Smooth muscle cell (in vitro differentiated cells): ENCODE results near the gene TBL1XR1. TPM values are rescaled to one million over a fixed set of nuclear protein-coding genes. Genes with fewer than 3 reads are reported as not detected.

ENCODE experiments used
- DNase-seq: peaks from one replicate; lab custom pipeline; 2025; ENCODE audit not compliant: unreplicated experiment; lab: John Stamatoyannopoulos, UW
- H2AFZ ChIP-seq: fragments of 200-600 bp; sonication (generic); 2 replicates; pipeline ENCODE4 v1.6.0; 2016; ENCODE audit warnings: antibody characterized with exemption, low read depth, mild to moderate bottlenecking
- H3F3A ChIP-seq: fragments of 200-600 bp; sonication (generic); 2 replicates; pipeline ENCODE4 v1.6.0; 2017; ENCODE audit warnings: antibody characterized with exemption, low read depth
- H3K27ac ChIP-seq: fragments of 200-600 bp; sonication (generic); 2 replicates; pipeline ENCODE4 v1.5.1; 2016; ENCODE audit warnings: low read depth, mild to moderate bottlenecking
- H3K27me3 ChIP-seq: fragments of 200-600 bp; sonication (generic); 2 replicates; pipeline ENCODE4 v1.6.1; 2016; ENCODE audit warnings: low read depth, mild to moderate bottlenecking
- H3K36me3 ChIP-seq: fragments of 200-600 bp; sonication (generic); 2 replicates; pipeline ENCODE4 v1.5.1; 2016; ENCODE audit warnings: low read depth
- H3K4me1 ChIP-seq: fragments of 200-600 bp; sonication (generic); 2 replicates; pipeline ENCODE4 v1.5.1; 2016; ENCODE audit warnings: low read depth
- H3K4me2 ChIP-seq: fragments of 200-600 bp; sonication (generic); 2 replicates; pipeline ENCODE4 v1.6.0; 2016; ENCODE audit warnings: mild to moderate bottlenecking
- H3K4me3 ChIP-seq: fragments of 200-600 bp; sonication (generic); 2 replicates; pipeline ENCODE4 v1.5.1; 2016; ENCODE audit warnings: mild to moderate bottlenecking
- H3K79me2 ChIP-seq: fragments of 200-600 bp; sonication (generic); 2 replicates; pipeline ENCODE4 v1.6.0; 2016; ENCODE audit warnings: low read depth, mild to moderate bottlenecking
- H3K9ac ChIP-seq: fragments of 200-600 bp; sonication (generic); 2 replicates; pipeline ENCODE4 v1.6.0; 2016; ENCODE audit warnings: low read depth
- H3K9me3 ChIP-seq: fragments of 200-600 bp; sonication (generic); replicated peaks from 2 replicates; pipeline ENCODE4 v1.5.1; 2016; ENCODE audit warnings: low read depth
- H4K20me1 ChIP-seq: fragments of 200-600 bp; sonication (generic); 2 replicates; pipeline ENCODE4 v1.6.0; 2016; ENCODE audit warnings: low read depth
- CTCF ChIP-seq: fragments of 200-600 bp; sonication (generic); IDR thresholded peaks from 2 replicates; pipeline ENCODE4 v1.5.1; 2017; ENCODE audit warnings: borderline replicate concordance, mild to moderate bottlenecking, antibody characterized with exemption; ENCODE audit not compliant: insufficient read depth, poor library complexity, severe bottlenecking
- WGBS: methylation state at CpG from one replicate; pipeline ENCODE4 v1.1.7; 2016; ENCODE audit warnings: low lambda C conversion rate; 5-methylcytosine and 5-hydroxymethylcytosine counted together
- polyA plus RNA-seq: library from polyadenylated mRNA; unstranded; fragments of >200 nt; fragmentation: Nextera tagmentation; extraction: Ambion mirVana; gene quantifications from 2 replicates; pipeline ENCODE4 v1.2.1, GENCODE V29; 2016
- small RNA-seq: library from RNA; depleted of rRNA; stranded (forward); fragments of <200 nt; gene quantifications from one replicate; pipeline ENCODE3, GENCODE V24; 2014
- total RNA-seq: library from RNA; depleted of rRNA; stranded (reverse); fragments of >200 nt; gene quantifications from 2 replicates; pipeline ENCODE4 v1.2.3, GENCODE V29; 2014

The TBL1XR1 gene
- total and polyA plus RNA-seq, 2 experiments from 2014 or later = 19.9 to 115 TPM

DNA sequence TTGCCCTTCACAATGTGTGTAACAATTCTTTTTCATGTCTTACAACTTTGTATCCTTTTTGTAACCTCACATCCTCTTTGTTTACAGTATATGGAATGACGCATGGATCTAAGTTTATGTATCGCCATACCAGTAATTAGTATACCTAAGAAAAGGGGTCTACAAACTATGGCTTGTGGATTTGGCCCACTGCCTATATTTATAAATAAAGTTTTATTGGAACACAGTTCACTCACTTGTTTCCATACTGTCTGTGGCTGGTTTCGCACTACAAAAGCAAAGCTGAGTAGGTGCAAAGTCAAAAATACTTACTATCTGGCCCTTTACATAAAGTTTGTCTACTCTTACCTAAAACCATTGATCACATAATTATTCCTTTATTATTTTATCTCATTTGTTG is 226.5 kb downstream of the TBL1XR1 start:
- WGBS = 97% methylated on average over 3 of the region's 3 CpGs

DNA sequence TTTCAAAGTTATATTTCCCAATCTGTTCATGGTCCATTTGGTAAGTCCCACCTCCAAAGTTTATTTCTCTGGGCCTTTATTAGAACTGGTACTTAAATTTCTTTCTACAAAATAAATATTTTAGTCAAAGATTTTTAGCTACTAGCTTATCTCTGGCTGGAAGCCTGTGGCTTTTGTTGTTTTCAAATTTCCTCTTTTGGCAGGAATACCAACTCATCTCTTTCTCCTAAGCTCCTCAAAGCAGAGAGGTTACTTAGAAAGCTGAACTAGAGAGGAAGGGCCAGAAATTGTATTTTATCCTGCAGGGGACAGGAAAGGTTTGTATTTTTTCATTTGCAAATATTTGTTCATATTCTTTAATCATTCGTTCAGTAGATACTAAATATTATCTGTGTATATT is 227.8 kb downstream of the TBL1XR1 start:
- no peak overlapping the region for H2AFZ ChIP-seq
- no peaks in the 10 kb centered on the region for H3K27me3 ChIP-seq
- WGBS = 100% methylated on average over 1 of the region's 1 CpG
- no peaks in the 10 kb centered on the region for H4K20me1 ChIP-seq
- no peak overlapping the region for H3K4me3 ChIP-seq
- H3K36me3 ChIP-seq = no peaks in the 10 kb centered on the region
- no peak overlapping the region for H3K9ac ChIP-seq
- H3K4me1 ChIP-seq = no peaks in the 10 kb centered on the region
- TF ChIP-seq CTCF = no peak
- no peak for DNase-seq
- H3K9me3 ChIP-seq = no peaks in the 10 kb centered on the region
- peak overlapping the region; percentile 14 for H3K27ac ChIP-seq
- no peaks in the 10 kb centered on the region for H3F3A ChIP-seq
- no peak overlapping the region for H3K4me2 ChIP-seq
- no peaks in the 10 kb centered on the region for H3K79me2 ChIP-seq

More for the DNA sequence above, 226.5 kb downstream of the TBL1XR1 start:
- Histone ChIP-seq H3K9me3 (no peaks in the 10 kb centered on the region), H3K4me3 (no peak overlapping the region), H2AFZ (no peak overlapping the region), H3K4me2 (no peak overlapping the region), H3K27ac (no peak overlapping the region), H3K9ac (no peak overlapping the region), H3K79me2 (no peaks in the 10 kb centered on the region), H3F3A (no peaks in the 10 kb centered on the region), H3K27me3 (no peaks in the 10 kb centered on the region), H3K36me3 (no peaks in the 10 kb centered on the region), H3K4me1 (no peaks in the 10 kb centered on the region), H4K20me1 (no peaks in the 10 kb centered on the region)
- DNase-seq = no peak
- TF ChIP-seq CTCF = no peak

Small RNA genes lying within 50 kb of the gene (small RNA-seq; reads per million reads assigned to genes)
- gene RF00019 (not detected), gene RNU6-681P (not detected)
